ENCODE data around the gene RNU2-63P.
A peak's percentile ranks its signal among the peaks of the same experiment; 100 is the strongest.
"Not testable (repeated sequence)": the region's sequence is repeated elsewhere in the genome, so short reads cannot be mapped to it uniquely, and the experiment has no call there.

The RNU2-63P gene

GRCh38 chr2:88017780-88018038 is 1.4 kb upstream of the RNU2-63P start:
- ATAC-seq (replicated peaks); H3K9me3 Mint-ChIP-seq; H3K27me3 Mint-ChIP-seq; DNase-seq: not testable (repeated sequence)
- Mint-ChIP-seq H3K27ac (peak overlapping the region; percentile 99), H3K4me3 (peak overlapping the region; percentile 97 to 99), H3K36me3 (peaks cover 20 to 30% of the 10 kb centered on the region in 2 donors), H3K4me1 (peaks cover 16 to 41% of the 10 kb centered on the region in 2 donors)

- peak overlapping the region; percentile 99 for H3K27ac Mint-ChIP-seq
- H3K36me3 Mint-ChIP-seq = peaks cover 20 to 30% of the 10 kb centered on the region in 2 donors
- DNase-seq (no peak), ATAC-seq (replicated peaks) (peak; percentile 42 to 54)
- peaks cover 0 to 4% of the 10 kb centered on the region in 2 donors for H3K27me3 Mint-ChIP-seq
- peaks cover 6% of the 10 kb centered on the region in 2 donors for H3K9me3 Mint-ChIP-seq
- H3K4me1 Mint-ChIP-seq = peaks cover 16 to 41% of the 10 kb centered on the region in 2 donors
- peak overlapping the region; percentile 97 to 99 for H3K4me3 Mint-ChIP-seq
These were observed 823 bp upstream of the RNU2-63P start for GRCh38 chr2:88016960-88017779.

- DNase-seq = no peak
- Mint-ChIP-seq H3K4me1 (peaks cover 4 to 6% of the 10 kb centered on the region in 2 donors), H3K36me3 (no peaks in the 10 kb centered on the region), H3K27me3 (no peaks in the 10 kb centered on the region), H3K9me3 (no peaks in the 10 kb centered on the region), H3K4me3 (no peak overlapping the region), H3K27ac (no peak overlapping the region)
- ATAC-seq (replicated peaks) = no peak
These were observed 5.3 kb downstream of the RNU2-63P start for GRCh38 chr2:88011011-88011410.

GRCh38 chr2:88010136-88010535 is 6.2 kb downstream of the RNU2-63P start:
- no peak for ATAC-seq (replicated peaks)
- no peaks in the 10 kb centered on the region for H3K36me3 Mint-ChIP-seq
- no peak overlapping the region for H3K27ac Mint-ChIP-seq
- H3K4me3 Mint-ChIP-seq = no peak overlapping the region
- H3K4me1 Mint-ChIP-seq = peaks cover 3 to 6% of the 10 kb centered on the region in 2 donors
- DNase-seq = no peak
- H3K9me3 Mint-ChIP-seq = no peaks in the 10 kb centered on the region
- no peaks in the 10 kb centered on the region for H3K27me3 Mint-ChIP-seq

- H3K4me3 Mint-ChIP-seq = no peak overlapping the region
These were observed 9.4 kb downstream of the RNU2-63P start for GRCh38 chr2:88006912-88007439.

GRCh38 chr2:88005776-88006175 is 10.6 kb downstream of the RNU2-63P start:
- no peaks in the 10 kb centered on the region for H3K36me3 Mint-ChIP-seq
- ATAC-seq (replicated peaks) = no peak

More at GRCh38 chr2:88006912-88007439, 9.4 kb downstream of the RNU2-63P start:
- Mint-ChIP-seq H3K27me3 (no peaks in the 10 kb centered on the region), H3K36me3 (no peaks in the 10 kb centered on the region), H3K27ac (no peak overlapping the region), H3K4me1 (peaks cover 3 to 15% of the 10 kb centered on the region in 2 donors), H3K9me3 (no peaks in the 10 kb centered on the region)
- ATAC-seq (replicated peaks) = no peak
- DNase-seq = no peak

GRCh38 chr2:88003074-88003755 is 13.1 kb downstream of the RNU2-63P start:
- ATAC-seq (replicated peaks) = peak in 1 of 2 donors; percentile 8
- H3K9me3 Mint-ChIP-seq = no peaks in the 10 kb centered on the region
- H3K4me3 Mint-ChIP-seq = peak overlapping the region; percentile 44 to 63
- H3K27me3 Mint-ChIP-seq = no peaks in the 10 kb centered on the region
- H3K4me1 Mint-ChIP-seq = peaks cover 11 to 27% of the 10 kb centered on the region in 2 donors
- no peak for DNase-seq
- peak overlapping the region; percentile 2 for H3K27ac Mint-ChIP-seq
- H3K36me3 Mint-ChIP-seq = no peaks in the 10 kb centered on the region

More at GRCh38 chr2:88005776-88006175, 10.6 kb downstream of the RNU2-63P start:
- DNase-seq = no peak
- Mint-ChIP-seq H3K27ac (no peak overlapping the region), H3K9me3 (no peaks in the 10 kb centered on the region), H3K4me1 (peaks cover 8 to 20% of the 10 kb centered on the region in 2 donors), H3K4me3 (no peak overlapping the region), H3K27me3 (no peaks in the 10 kb centered on the region)

- Mint-ChIP-seq H3K4me3 (peak overlapping the region in 1 of 2 donors; percentile 68), H3K4me1 (peaks cover 11 to 33% of the 10 kb centered on the region in 2 donors), H3K27me3 (no peaks in the 10 kb centered on the region), H3K9me3 (no peaks in the 10 kb centered on the region), H3K27ac (peak overlapping the region; percentile 71), H3K36me3 (no peaks in the 10 kb centered on the region)
- ATAC-seq (replicated peaks) = peak; percentile 58 to 60
- no peak for DNase-seq
These were observed 14.0 kb downstream of the RNU2-63P start for GRCh38 chr2:88002359-88002707.

- H3K27me3 Mint-ChIP-seq; H3K27ac Mint-ChIP-seq; H3K9me3 Mint-ChIP-seq; H3K4me3 Mint-ChIP-seq; DNase-seq; ATAC-seq (replicated peaks): not testable (repeated sequence)
- Mint-ChIP-seq H3K36me3 (peaks cover 0 to 10% of the 10 kb centered on the region in 2 donors), H3K4me1 (peaks cover 21 to 40% of the 10 kb centered on the region in 2 donors)
These were observed 15.9 kb downstream of the RNU2-63P start for GRCh38 chr2:88000474-88000873.

GRCh38 chr2:87996570-87996969 is 19.8 kb downstream of the RNU2-63P start:
- Mint-ChIP-seq H3K9me3 (peaks cover 4 to 6% of the 10 kb centered on the region in 2 donors), H3K27me3 (no peaks in the 10 kb centered on the region), H3K4me1 (peaks cover 21 to 33% of the 10 kb centered on the region in 2 donors), H3K4me3 (no peak overlapping the region), H3K27ac (no peak overlapping the region), H3K36me3 (peaks cover 0 to 12% of the 10 kb centered on the region in 2 donors)
- ATAC-seq (replicated peaks) (no peak), DNase-seq (no peak)

GRCh38 chr2:87995756-87996155 is 20.6 kb downstream of the RNU2-63P start:
- Mint-ChIP-seq H3K9me3 (peaks cover 4 to 6% of the 10 kb centered on the region in 2 donors), H3K27me3 (no peaks in the 10 kb centered on the region), H3K4me3 (no peak overlapping the region), H3K27ac (peak overlapping the region; percentile 81), H3K36me3 (peaks cover 0 to 12% of the 10 kb centered on the region in 2 donors), H3K4me1 (peaks cover 20 to 33% of the 10 kb centered on the region in 2 donors)
- ATAC-seq (replicated peaks) (no peak), DNase-seq (no peak)

GRCh38 chr2:87994304-87994850 is 22.0 kb downstream of the RNU2-63P start:
- Mint-ChIP-seq H3K4me3 (peak overlapping the region in 1 of 2 donors; percentile 19), H3K36me3 (peaks cover 0 to 12% of the 10 kb centered on the region in 2 donors), H3K4me1 (peaks cover 17 to 27% of the 10 kb centered on the region in 2 donors), H3K27ac (peak overlapping the region; percentile 87)
- not testable (repeated sequence) for DNase-seq, H3K27me3 Mint-ChIP-seq, H3K9me3 Mint-ChIP-seq
- ATAC-seq (replicated peaks) = peak; percentile 36 to 54

GRCh38 chr2:87992569-87992968 is 23.8 kb downstream of the RNU2-63P start:
- not testable (repeated sequence) for H3K27ac Mint-ChIP-seq; ATAC-seq (replicated peaks); H3K27me3 Mint-ChIP-seq; DNase-seq; H3K4me3 Mint-ChIP-seq; H3K9me3 Mint-ChIP-seq
- peaks cover 17 to 20% of the 10 kb centered on the region in 2 donors for H3K4me1 Mint-ChIP-seq
- H3K36me3 Mint-ChIP-seq = peaks cover 0 to 12% of the 10 kb centered on the region in 2 donors

- H3K4me1 Mint-ChIP-seq; ATAC-seq (replicated peaks); DNase-seq: not testable (repeated sequence)
These were observed 28.9 kb downstream of the RNU2-63P start for GRCh38 chr2:87987473-87987872.

More at GRCh38 chr2:87987473-87987872, 28.9 kb downstream of the RNU2-63P start:
- H3K27me3 Mint-ChIP-seq, H3K9me3 Mint-ChIP-seq, H3K27ac Mint-ChIP-seq, H3K4me3 Mint-ChIP-seq, H3K36me3 Mint-ChIP-seq: not testable (repeated sequence)

All from stimulated activated naive B cell treated with anti-CD40 and anti-IgM and Interleukin-4, amounts not matched to agents 10 μg/mL and 1 μg/mL and 100 μg/mL, for 72 hours (primary cell).